ENCODE measurements around the gene ZIC2.

ZIC2 gene

GRCh38 chr13:99965329-99966000 lies 16.1 kb upstream of the ZIC2 start:
- Histone ChIP-seq H3K36me3 (ENCODE audit: control insufficient read depth in 2 of 2, insufficient read depth in 1 of 2, low read length in 2 of 2) (peaks cover 5 to 22% of the 10 kb centered on the region in 2 experiments; a peak in 2 of 3 replicates), H3K9me3 (ENCODE audit: control insufficient read depth, insufficient read depth, low read depth, low read length) (no peaks in the 10 kb centered on the region), H3K4me3 (ENCODE audit: low read depth, low read length) (no peak overlapping the region), H3K4me1 (ENCODE audit: control insufficient read depth, insufficient read depth, low read length) (peaks cover 29% of the 10 kb centered on the region), H3K27ac (ENCODE audit: extremely low read depth, low read depth, low read length) (no peak overlapping the region)
- TF ChIP-seq ZNF776 (tag by site-specific recombination; IDR thresholded peaks at IDR 0.05; ENCODE audit: borderline replicate concordance), result no peak
- no peak for TF ChIP-seq ZNF221 (tag by site-specific recombination; IDR thresholded peaks at IDR 0.05; ENCODE audit: borderline replicate concordance)
- no peak for TF ChIP-seq ZNF398 (tag by site-specific recombination; IDR thresholded peaks at IDR 0.05)
- TF ChIP-seq ZBTB26 (tag by site-specific recombination; optimal IDR thresholded peaks at IDR 0.05), result no peak
- no peak for TF ChIP-seq ZBTB11 (tag by site-specific recombination; conservative IDR thresholded peaks at IDR 0.05; ENCODE audit: low read depth)
- no peak for TF ChIP-seq BCL6B (tag by site-specific recombination; IDR thresholded peaks at IDR 0.05)
- no peak for TF ChIP-seq ZNF555 (tag by site-specific recombination; conservative IDR thresholded peaks at IDR 0.05)
- no peak for TF ChIP-seq ZBTB7A (tag by site-specific recombination; IDR thresholded peaks at IDR 0.05; ENCODE audit: low read depth)
- no peak for TF ChIP-seq ZNF404 (tag by site-specific recombination; IDR thresholded peaks at IDR 0.05)
- no peak for TF ChIP-seq ZNF549 (tag by site-specific recombination; IDR thresholded peaks at IDR 0.05)
- TF ChIP-seq ZBTB20 (tag by site-specific recombination; IDR thresholded peaks at IDR 0.05), result no peak
- no peak for TF ChIP-seq ZBTB44 (tag by site-specific recombination; IDR thresholded peaks at IDR 0.05)
- no peak for TF ChIP-seq ZBTB17 (tag by site-specific recombination; IDR thresholded peaks at IDR 0.05)
- no peak for TF ChIP-seq ZNF610 (tag by site-specific recombination; IDR thresholded peaks at IDR 0.05; ENCODE audit: borderline replicate concordance)
- no peak for TF ChIP-seq KLF17 (tag by site-specific recombination; IDR thresholded peaks at IDR 0.05)
- POLR2A ChIA-PET, result no interaction called here
- CTCF ChIA-PET, result interaction anchor here (0.5 to 1.0 kb wide), 2 partner anchors 14 to 270 kb away, joined by 3 read pairs; no protein-coding TSS in a partner anchor
